OCI-LY1 (cell line): ENCODE results near the gene HPDL.

Experiments
- H2AFZ ChIP-seq: fragments of 200-600 bp; sonication (generic), shearing (Covaris generic); 2 replicates; pipeline ENCODE4 v1.6.0; 2014; ENCODE audit warnings: antibody characterized with exemption, mild to moderate bottlenecking, low read length
- H3F3A ChIP-seq: fragments of 200-600 bp; sonication (generic), shearing (Covaris generic); 2 replicates; pipeline ENCODE4 v1.6.0; 2014; ENCODE audit warnings: mild to moderate bottlenecking, antibody characterized with exemption, low read length, moderate library complexity; ENCODE audit not compliant: insufficient read depth
- H3K27ac ChIP-seq: fragments of 200-600 bp; sonication (generic); 2 replicates; pipeline ENCODE4 v1.5.1; 2014; ENCODE audit warnings: low read length, mixed run types, mild to moderate bottlenecking, low read depth; ENCODE audit not compliant: poor library complexity, severe bottlenecking
- H3K27me3 ChIP-seq: fragments of 200-600 bp; sonication (generic); 2 replicates; pipeline ENCODE4 v1.6.0; 2014; ENCODE audit warnings: antibody characterized with exemption, mild to moderate bottlenecking, low read length, moderate library complexity; ENCODE audit not compliant: insufficient read depth
- H3K36me3 ChIP-seq: fragments of 200-600 bp; sonication (generic); 2 replicates; pipeline ENCODE4 v1.6.1; 2014; ENCODE audit warnings: mild to moderate bottlenecking, antibody characterized with exemption, low read length, moderate library complexity, mixed read lengths; ENCODE audit not compliant: insufficient read depth
- H3K4me1 ChIP-seq: fragments of 200-600 bp; sonication (generic); 2 replicates; pipeline ENCODE4 v1.5.1; 2014; ENCODE audit warnings: mild to moderate bottlenecking, low read length, moderate library complexity; ENCODE audit not compliant: insufficient read depth, severe bottlenecking
- H3K4me2 ChIP-seq: fragments of 200-600 bp; sonication (generic), shearing (Covaris generic); 2 replicates; pipeline ENCODE4 v1.6.1; 2014; ENCODE audit warnings: low read length
- H3K4me3 ChIP-seq: fragments of 200-600 bp; sonication (generic); 2 replicates; pipeline ENCODE4 v1.5.1; 2014; ENCODE audit warnings: low read length, low read depth, mild to moderate bottlenecking, mixed read lengths; ENCODE audit not compliant: poor library complexity, severe bottlenecking
- H3K79me2 ChIP-seq: fragments of 200-600 bp; shearing (Covaris generic); 2 replicates; pipeline ENCODE4 v1.6.1; 2016; ENCODE audit warnings: mixed run types, low read length, mixed read lengths; ENCODE audit not compliant: insufficient read depth
- H3K9ac ChIP-seq: fragments of 200-600 bp; sonication (generic), shearing (Covaris generic); 2 replicates; pipeline ENCODE4 v1.6.1; 2014; ENCODE audit warnings: mild to moderate bottlenecking, low read length, mixed read lengths
- H3K9me2 ChIP-seq: fragments of 200-600 bp; sonication (generic), shearing (Covaris generic); 2 replicates; pipeline ENCODE4 v1.6.1; 2014; ENCODE audit warnings: low read depth, mild to moderate bottlenecking, low read length, mixed read lengths
- H3K9me3 ChIP-seq: fragments of 200-600 bp; shearing (Covaris generic); 2 replicates; pipeline ENCODE4 v1.6.1; 2014; ENCODE audit warnings: low read length, mixed read lengths
- H4K20me1 ChIP-seq: fragments of 200-600 bp; sonication (generic), shearing (Covaris generic); 2 replicates; pipeline ENCODE4 v1.6.0; 2016; ENCODE audit warnings: mild to moderate bottlenecking, low read length; ENCODE audit not compliant: insufficient read depth
- CTCF ChIP-seq: fragments of 200-600 bp; sonication (generic), shearing (Covaris generic); IDR thresholded peaks from 2 replicates; pipeline ENCODE4 v1.5.1; 2017; ENCODE audit warnings: mild to moderate bottlenecking, antibody characterized with exemption, low read length, moderate library complexity, mixed read lengths
- EZH2 ChIP-seq: fragments of 200-600 bp; sonication (generic), shearing (Covaris generic); IDR thresholded peaks from 2 replicates; pipeline ENCODE4 v1.8.0; 2017; ENCODE audit warnings: borderline replicate concordance, mixed run types, mild to moderate bottlenecking, antibody characterized with exemption, low read length, moderate library complexity, mixed read lengths

The HPDL gene

GRCh38 chr1:45337630-45338325 is 11.1 kb downstream of the HPDL start:
- Histone ChIP-seq H3K27ac (no peak overlapping the region), H3K4me2 (no peak overlapping the region), H3K36me3 (peaks cover 31% of the 10 kb centered on the region), H3K4me3 (no peak overlapping the region), H4K20me1 (no peaks in the 10 kb centered on the region), H3K9ac (no peak overlapping the region), H3K9me2 (no peaks in the 10 kb centered on the region), H3K4me1 (peaks cover 33% of the 10 kb centered on the region), H3K27me3 (no peaks in the 10 kb centered on the region), H3F3A (no peaks in the 10 kb centered on the region), H2AFZ (no peak overlapping the region), H3K9me3 (no peaks in the 10 kb centered on the region), H3K79me2 (peaks cover 5% of the 10 kb centered on the region)
- no peak for TF ChIP-seq CTCF
- TF ChIP-seq EZH2, result no peak

- H3K36me3 ChIP-seq, result peaks cover 42% of the 10 kb centered on the region
- peak within 1 kb of the TSS; percentile 99 for H3K4me2 ChIP-seq
- H3K9ac ChIP-seq, result peak within 1 kb of the TSS; percentile 99
- H3K9me3 ChIP-seq, result no peaks in the 10 kb centered on the region
- peaks cover 27% of the 10 kb centered on the region for H3K4me1 ChIP-seq
- H3K4me3 ChIP-seq, result peak within 1 kb of the TSS; percentile 99
- no peak within 1 kb of the TSS for H2AFZ ChIP-seq
- H3K27me3 ChIP-seq, result no peaks in the 10 kb centered on the region
- H3K27ac ChIP-seq, result peak within 1 kb of the TSS; percentile 84
- TF ChIP-seq EZH2 (no peak), CTCF (no peak)
- peaks cover 5% of the 10 kb centered on the region for H3K79me2 ChIP-seq
- no peaks in the 10 kb centered on the region for H4K20me1 ChIP-seq
- H3F3A ChIP-seq, result no peaks in the 10 kb centered on the region
- no peaks in the 10 kb centered on the region for H3K9me2 ChIP-seq
These were observed 13.3 kb downstream of the HPDL start, which contains the start of the genes MUTYH and TOE1 for GRCh38 chr1:45339789-45340558. MUTYH (minus strand) TSS chr1:45340440; CDS start chr1:45334505, 5,935 bp downstream. TOE1 (plus strand) TSS chr1:45340170; CDS start chr1:45340253, 83 bp downstream.

- no peaks in the 10 kb centered on the region for H3K9me2 ChIP-seq
- peak overlapping the region; percentile 84 for H3K27ac ChIP-seq
- H3K4me1 ChIP-seq, result peaks cover 24% of the 10 kb centered on the region
- peaks cover 5% of the 10 kb centered on the region for H3K79me2 ChIP-seq
- peak overlapping the region; percentile 99 for H3K9ac ChIP-seq
- peaks cover 51% of the 10 kb centered on the region for H3K36me3 ChIP-seq
- H3F3A ChIP-seq, result no peaks in the 10 kb centered on the region
- H2AFZ ChIP-seq, result no peak overlapping the region
- H4K20me1 ChIP-seq, result no peaks in the 10 kb centered on the region
- no peaks in the 10 kb centered on the region for H3K27me3 ChIP-seq
- H3K4me2 ChIP-seq, result peak overlapping the region; percentile 99
- TF ChIP-seq CTCF (peak; percentile 17; the same call in 1 of the 2 replicates), EZH2 (no peak)
- no peaks in the 10 kb centered on the region for H3K9me3 ChIP-seq
- peak overlapping the region; percentile 99 for H3K4me3 ChIP-seq
These were observed 14.2 kb downstream of the HPDL start for GRCh38 chr1:45340816-45341466.
